Transverse colon (tissue), 4 donors: Measurements from ENCODE around the gene GSTO1. TPM values are rescaled to one million over a fixed set of nuclear protein-coding genes. Genes with fewer than 3 reads are reported as not detected.

Experiments used
- DNase-seq: peaks from one replicate; pipeline ENCODE4 v3.0.0-alpha.2; 2019
- H3K27ac ChIP-seq, 4 donors: fragments of 200-600 bp; sonication (generic); 2 replicates each; pipeline ENCODE4 v1.5.1; 2016 to 2018; ENCODE audit warnings: inconsistent platforms in 4 of 4
- H3K27me3 ChIP-seq: fragments of 200-600 bp; sonication (generic); 2 replicates; pipeline ENCODE4 v1.5.1; 2017; ENCODE audit warnings: inconsistent platforms
- H3K36me3 ChIP-seq, 4 donors: fragments of 200-600 bp; sonication (generic); 2 replicates each; pipeline ENCODE4 v1.5.1; 2017 to 2019; ENCODE audit warnings: inconsistent platforms in 4 of 4
- H3K4me1 ChIP-seq, 4 donors: fragments of 200-600 bp; sonication (generic); 2 replicates each; pipeline ENCODE4 v1.5.1; 2017 to 2020; ENCODE audit warnings: inconsistent platforms in 4 of 4
- H3K4me3 ChIP-seq, 4 donors: fragments of 200-600 bp; sonication (generic); 1 replicate in 1 of 4; 2 replicates in 3 of 4; pipeline versions ENCODE4 v1.5.1 to v1.6.1; 2017 to 2019; ENCODE audit warnings: inconsistent platforms in 4 of 4
- H3K9me3 ChIP-seq, 2 donors: fragments of 200-600 bp; sonication (generic); 2 replicates each; pipeline ENCODE4 v1.5.1; 2017 to 2019; ENCODE audit warnings: inconsistent platforms in 2 of 2
- CTCF ChIP-seq, 5 experiments: fragments of 200-600 bp in 3 of 5; fragments of 450-650 bp in 2 of 5; sonication (generic) in 3 of 5; IDR thresholded peaks; 1 replicate in 2 of 5; 2 replicates in 3 of 5; pipeline ENCODE4 v1.5.1; 2016 to 2017; ENCODE audit warnings: antibody characterized with exemption in 5 of 5, inconsistent platforms in 3 of 5, mild to moderate bottlenecking in 2 of 5, moderate library complexity in 1 of 5
- EP300 ChIP-seq: sonication (generic); formaldehyde crosslinking; IDR thresholded peaks from one replicate; pipeline ENCODE4 v1.6.1; 2017; ENCODE audit warnings: antibody characterized with exemption, low read depth
- POLR2A ChIP-seq: fragments of 450-650 bp; IDR thresholded peaks from one replicate; pipeline ENCODE4 v1.6.1; 2016; ENCODE audit warnings: antibody characterized with exemption, mild to moderate bottlenecking, moderate library complexity
- POLR2AphosphoS5 ChIP-seq, 3 donors: sonication (generic); formaldehyde crosslinking; IDR thresholded peaks; one replicate each; pipeline ENCODE4 v1.6.1; 2016; ENCODE audit warnings: antibody characterized with exemption in 3 of 3
- WGBS, 2 donors: methylation state at CpG; one replicate each; pipeline ENCODE4 v1.1.5; 2018; ENCODE audit warnings: low coverage in 1 of 2; 5-methylcytosine and 5-hydroxymethylcytosine counted together
- in situ Hi-C, 4 donors: fragments of 200-750 bp; cut with MboI; loops; one replicate each; pipeline versions ENCODE4 v1.15.0 to v1.15.1; 2017; ENCODE audit warnings: low sequenced_read_pairs in 3 of 4, low pct_ligation_motif_present in 1 of 4, low pct_unique_long_range_greater_than_20kb in 1 of 4
- intact Hi-C: fragments of 100-400 bp; cut with DNase I; formaldehyde crosslinking; loops from one replicate; pipeline ENCODE4 v1.15.1; 2023; ENCODE audit warnings: low total_unique reads
- total RNA-seq, 4 donors: library from RNA; depleted of rRNA; stranded (reverse); fragments of >200 nt; gene quantifications; one replicate each; pipeline ENCODE4 v1.1.0, GENCODE V29; 2016

GSTO1 gene
- total RNA-seq, 4 donors from 2014 or later, result 21.3 to 66.2 (median 45.9) TPM

DNA sequence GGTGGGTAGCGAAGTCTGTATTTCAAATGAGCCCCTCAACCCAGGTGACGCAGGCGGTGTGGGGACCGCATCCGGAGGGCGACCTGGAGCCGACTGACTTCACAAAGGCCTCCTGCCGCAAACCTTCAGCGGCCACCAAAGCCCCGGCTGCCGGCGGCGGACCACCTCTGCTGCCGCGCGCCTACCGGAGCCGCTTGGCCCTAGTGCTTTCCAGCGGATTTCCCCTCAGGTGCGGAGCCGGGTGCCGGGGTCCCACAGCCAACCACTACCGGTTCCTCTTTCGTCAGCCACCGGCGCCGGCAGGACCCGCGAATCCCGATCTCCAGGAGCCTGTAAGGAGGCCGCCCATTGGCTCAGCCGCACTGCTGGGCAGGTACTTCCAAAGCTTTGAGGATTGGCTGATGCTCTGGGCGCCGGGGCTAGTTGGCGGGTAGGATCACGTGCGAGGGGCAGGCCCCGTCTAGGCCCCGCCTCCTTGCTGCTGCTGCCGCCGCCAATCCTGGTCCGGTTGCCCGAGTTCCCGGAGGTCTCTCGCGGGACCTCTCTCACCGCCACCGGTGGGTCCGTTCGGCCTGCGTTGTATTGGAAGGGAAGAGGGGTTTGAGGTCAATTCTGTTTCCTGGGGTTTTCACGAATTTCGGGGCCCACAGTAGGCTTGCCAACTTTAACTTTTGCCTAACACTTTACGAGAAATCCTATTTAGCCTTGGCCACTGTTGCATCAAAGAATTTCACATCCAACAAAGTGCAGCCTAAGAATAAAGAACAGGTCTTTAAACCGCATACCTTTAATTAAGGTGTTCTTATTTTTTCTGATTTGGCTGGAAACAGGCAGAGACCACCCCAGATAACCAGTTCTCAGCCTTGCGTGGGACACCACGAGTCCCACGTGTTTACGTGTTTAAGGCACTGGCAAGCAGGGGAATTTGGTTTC is 14.3 kb downstream of the GSTO1 start, which contains the start of gene GSTO2:
Gene GSTO2 (plus strand): TSS at position 472 of the 933 bp plus-strand sequence. CDS start 5,732 bp downstream, outside the sequence.
- peaks cover 0 to 20% (median 4%) of the 10 kb centered on the region in 4 donors for H3K36me3 ChIP-seq
- in situ Hi-C loops (no loop called here), intact Hi-C loops (no loop called here)
- peaks cover 4 to 19% (median 16%) of the 10 kb centered on the region in 4 donors for H3K4me1 ChIP-seq
- H3K4me3 ChIP-seq, result peak within 1 kb of the TSS; percentile 65 to 99 (median 76)
- H3K27me3 ChIP-seq, result no peaks in the 10 kb centered on the region
- no peaks in the 10 kb centered on the region for H3K9me3 ChIP-seq
- peak; percentile 99 for DNase-seq
- TF ChIP-seq POLR2AphosphoS5 (IDR thresholded peaks at IDR 0.05) (peak; percentile 76 to 84 (median 82)), CTCF (IDR thresholded peaks at IDR 0.05) (no peak), EP300 (no peak), POLR2A (peak; percentile 86)
- peak within 1 kb of the TSS; percentile 86 to 96 (median 90) for H3K27ac ChIP-seq
- 5 to 13% methylated on average over 6 to 59 of the region's 59 CpGs for WGBS, 2 donors

DNA sequence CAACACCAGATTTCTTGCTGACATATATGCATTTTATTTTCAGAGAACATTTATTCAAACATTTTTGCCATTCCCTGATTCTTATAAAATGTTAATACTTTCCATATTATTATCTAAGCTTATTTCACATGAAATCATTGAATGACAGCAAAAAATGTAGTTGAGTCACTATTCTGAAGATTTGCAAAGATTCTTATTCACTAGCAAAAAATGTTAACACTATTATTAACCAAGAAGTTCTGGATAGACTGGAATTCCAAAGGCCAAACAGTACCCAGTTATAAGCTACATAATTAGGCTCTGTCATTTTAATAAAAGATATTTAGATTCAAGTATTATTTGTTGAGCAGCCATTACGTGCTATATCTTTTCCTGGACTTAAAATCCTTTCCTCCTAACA is 18.6 kb downstream of the GSTO1 start:
- Histone ChIP-seq H3K27me3 (peaks cover 8% of the 10 kb centered on the region), H3K9me3 (no peaks in the 10 kb centered on the region), H3K36me3 (no peaks in the 10 kb centered on the region), H3K4me3 (no peak overlapping the region), H3K4me1 (peaks cover 4 to 16% (median 15%) of the 10 kb centered on the region in 4 donors), H3K27ac (no peak overlapping the region)
- in situ Hi-C loops, result no loop called here
- TF ChIP-seq CTCF (IDR thresholded peaks at IDR 0.05), result no peak
- no peak for TF ChIP-seq POLR2AphosphoS5 (IDR thresholded peaks at IDR 0.05)
- no peak for TF ChIP-seq EP300
- no peak for TF ChIP-seq POLR2A
- WGBS, 2 donors, result 92 to 100% methylated on average over 1 of the region's 1 CpG
- no peak for DNase-seq
- intact Hi-C loops, result no loop called here

- no peak for TF ChIP-seq POLR2A
- TF ChIP-seq CTCF (IDR thresholded peaks at IDR 0.05), result no peak
- no peak for TF ChIP-seq EP300
- Histone ChIP-seq H3K27ac (no peak overlapping the region), H3K4me3 (no peak overlapping the region), H3K9me3 (no peaks in the 10 kb centered on the region), H3K36me3 (no peaks in the 10 kb centered on the region), H3K4me1 (peaks cover 4 to 16% (median 12%) of the 10 kb centered on the region in 4 donors), H3K27me3 (peaks cover 8% of the 10 kb centered on the region)
- DNase-seq, result no peak
- in situ Hi-C loops, result no loop called here
- 72 to 88% methylated on average over 2 to 4 of the region's 4 CpGs for WGBS, 2 donors
- intact Hi-C loops, result no loop called here
Observed at GRCh38 chr10:104273899-104274575, 19.3 kb downstream of the GSTO1 start.
